ENCODE measurements around the gene ADGB. TPM values are rescaled to one million over a fixed set of nuclear protein-coding genes. Genes with fewer than 3 reads are reported as not detected.
"Not testable (repeated sequence)": the region's sequence is repeated elsewhere in the genome, so short reads cannot be mapped to it uniquely, and the experiment has no call there.

ADGB gene
- not detected for total RNA-seq
- long read RNA-seq, result 0 reads

- Histone ChIP-seq H3K4me3 (peak within 1 kb of the TSS; percentile 62), H3K36me3 (no peaks in the 10 kb centered on the region), H3K4me1 (peaks cover 10% of the 10 kb centered on the region), H3K9me3 (replicated peaks) (no peaks in the 10 kb centered on the region), H3K27me3 (ENCODE audit: low read depth) (peaks cover 12% of the 10 kb centered on the region), H3K27ac (replicated peaks) (no peak within 1 kb of the TSS)
- intact Hi-C loops (cut with micrococcal nuclease), result no loop called here
- peak; percentile 64 for DNase-seq
- no peak for TF ChIP-seq CTCF (IDR thresholded peaks at IDR 0.05; ENCODE audit: borderline replicate concordance)
Observed at GRCh38 chr6:146598772-146599405, at the start of gene ADGB. Gene ADGB, plus strand, starts transcription at chr6:146598972. Its CDS starts 69 bp downstream, at chr6:146599041.

GRCh38 chr6:146550911-146551310, 47.9 kb upstream of the ADGB start:
- TF ChIP-seq CTCF (IDR thresholded peaks at IDR 0.05; ENCODE audit: borderline replicate concordance), result no peak
- H3K4me3 ChIP-seq, result no peak overlapping the region
- H3K27ac ChIP-seq (replicated peaks), result no peak overlapping the region
- no peak for DNase-seq
- no peaks in the 10 kb centered on the region for H3K9me3 ChIP-seq (replicated peaks)
- H3K36me3 ChIP-seq, result peaks cover 27% of the 10 kb centered on the region
- H3K27me3 ChIP-seq (ENCODE audit: low read depth), result no peaks in the 10 kb centered on the region
- intact Hi-C loops (cut with micrococcal nuclease), result no loop called here
- peaks cover 39% of the 10 kb centered on the region for H3K4me1 ChIP-seq

GRCh38 chr6:146551545-146551944, 47.2 kb upstream of the ADGB start:
- no peak overlapping the region for H3K4me3 ChIP-seq
- H3K27ac ChIP-seq (replicated peaks), result no peak overlapping the region
- H3K27me3 ChIP-seq (ENCODE audit: low read depth), result no peaks in the 10 kb centered on the region
- H3K36me3 ChIP-seq, result peaks cover 27% of the 10 kb centered on the region
- peaks cover 32% of the 10 kb centered on the region for H3K4me1 ChIP-seq
- no peaks in the 10 kb centered on the region for H3K9me3 ChIP-seq (replicated peaks)
- no peak for DNase-seq
- TF ChIP-seq CTCF (IDR thresholded peaks at IDR 0.05; ENCODE audit: borderline replicate concordance), result no peak
- intact Hi-C loops (cut with micrococcal nuclease), result no loop called here

- Histone ChIP-seq H3K4me3 (no peak overlapping the region), H3K36me3 (peaks cover 27% of the 10 kb centered on the region), H3K9me3 (replicated peaks) (no peaks in the 10 kb centered on the region), H3K4me1 (peaks cover 14% of the 10 kb centered on the region), H3K27me3 (ENCODE audit: low read depth) (no peaks in the 10 kb centered on the region), H3K27ac (replicated peaks) (no peak overlapping the region)
- no peak for DNase-seq
- no peak for TF ChIP-seq CTCF (IDR thresholded peaks at IDR 0.05; ENCODE audit: borderline replicate concordance)
- intact Hi-C loops (cut with micrococcal nuclease), result no loop called here
Observed at GRCh38 chr6:146553377-146554135, 45.2 kb upstream of the ADGB start.

- TF ChIP-seq CTCF (IDR thresholded peaks at IDR 0.05; ENCODE audit: borderline replicate concordance), result no peak
- no peak for DNase-seq
- peaks cover under 1% of the 10 kb centered on the region for H3K36me3 ChIP-seq
- intact Hi-C loops (cut with micrococcal nuclease), result no loop called here
- no peak overlapping the region for H3K4me3 ChIP-seq
- no peak overlapping the region for H3K27ac ChIP-seq (replicated peaks)
- H3K27me3 ChIP-seq (ENCODE audit: low read depth), result no peaks in the 10 kb centered on the region
- no peaks in the 10 kb centered on the region for H3K9me3 ChIP-seq (replicated peaks)
- H3K4me1 ChIP-seq, result no peaks in the 10 kb centered on the region
Observed at GRCh38 chr6:146560607-146561006, 38.2 kb upstream of the ADGB start.

GRCh38 chr6:146566661-146567060, 32.1 kb upstream of the ADGB start:
- H3K4me1 ChIP-seq; H3K27me3 ChIP-seq (ENCODE audit: low read depth); DNase-seq; H3K4me3 ChIP-seq; H3K27ac ChIP-seq (replicated peaks); H3K36me3 ChIP-seq; intact Hi-C loops (cut with micrococcal nuclease): not testable (repeated sequence)
- H3K9me3 ChIP-seq (replicated peaks), result peaks cover 20% of the 10 kb centered on the region

- H3K4me3 ChIP-seq; H3K27ac ChIP-seq (replicated peaks); H3K27me3 ChIP-seq (ENCODE audit: low read depth); H3K4me1 ChIP-seq; DNase-seq; H3K36me3 ChIP-seq; intact Hi-C loops (cut with micrococcal nuclease): not testable (repeated sequence)
- H3K9me3 ChIP-seq (replicated peaks), result peaks cover 32% of the 10 kb centered on the region
Observed at GRCh38 chr6:146568619-146569018, 30.2 kb upstream of the ADGB start.

Data from left ventricle myocardium inferior (tissue), 1 donor.